Esophagus squamous epithelium (tissue), 5 donors: ENCODE measurements around the gene ETNK1. TPM values are rescaled to one million over a fixed set of nuclear protein-coding genes. Genes with fewer than 3 reads are reported as not detected.

Experiments
- DNase-seq: peaks from one replicate; lab custom pipeline; 2025; lab: John Stamatoyannopoulos, UW
- H3K27ac ChIP-seq, 4 donors: fragments of 200-600 bp; sonication (generic); one replicate each; pipeline ENCODE4 v1.5.1; 2016 to 2019; ENCODE audit warnings: mild to moderate bottlenecking in 1 of 4
- H3K27me3 ChIP-seq, 4 donors: fragments of 200-600 bp; sonication (generic); 1 replicate in 3 of 4; 2 replicates in 1 of 4; pipeline versions ENCODE4 v1.5.1 to v1.6.0; 2017 to 2021; ENCODE audit warnings: antibody characterized with exemption in 1 of 4
- H3K36me3 ChIP-seq, 3 donors: fragments of 200-600 bp; sonication (generic); one replicate each; pipeline ENCODE4 v1.5.1; 2016 to 2019
- H3K4me1 ChIP-seq, 3 donors: fragments of 200-600 bp; sonication (generic); one replicate each; pipeline ENCODE4 v1.5.1; 2017 to 2019
- H3K4me3 ChIP-seq, 4 donors: fragments of 200-600 bp; sonication (generic); 1 replicate in 3 of 4; 2 replicates in 1 of 4; pipeline ENCODE4 v1.5.1; 2016 to 2019; ENCODE audit warnings: mild to moderate bottlenecking in 2 of 4, moderate library complexity in 1 of 4
- H3K9me3 ChIP-seq, 3 donors: fragments of 200-600 bp; sonication (generic); one replicate each; pipeline ENCODE4 v1.5.1; 2016 to 2019
- POLR2A ChIP-seq, 4 donors: fragments of 450-650 bp; IDR thresholded peaks; one replicate each; pipeline ENCODE4 v1.6.1; 2017; ENCODE audit warnings: antibody characterized with exemption in 4 of 4, mild to moderate bottlenecking in 4 of 4, moderate library complexity in 3 of 4
- WGBS, 2 donors: methylation state at CpG; one replicate each; pipeline ENCODE4 v1.1.5; 2018; 5-methylcytosine and 5-hydroxymethylcytosine counted together
- intact Hi-C: fragments of 100-400 bp; cut with DNase I; formaldehyde crosslinking; loops from one replicate; pipeline ENCODE4 v1.15.0; 2022
- total RNA-seq, 4 donors: library from RNA; depleted of rRNA; stranded (reverse); fragments of >200 nt; gene quantifications; one replicate each; pipeline ENCODE4 v1.1.0, GENCODE V29; 2016
- TF ChIP-seq, protein P1 (sequence below), 6 experiments: fragments of 450-650 bp in 4 of 6; fragments of 200-600 bp in 2 of 6; sonication (generic) in 2 of 6; IDR thresholded peaks; one replicate each; pipeline ENCODE4 v1.5.1; 2016 to 2019; ENCODE audit warnings: antibody characterized with exemption in 6 of 6, mild to moderate bottlenecking in 4 of 6, moderate library complexity in 4 of 6
- donor health status: DM: yes; HTN: yes; CAD: no.

The ETNK1 gene
- total RNA-seq, 4 donors from 2014 or later: 13.9 to 37.3 (median 28.1) TPM

DNA sequence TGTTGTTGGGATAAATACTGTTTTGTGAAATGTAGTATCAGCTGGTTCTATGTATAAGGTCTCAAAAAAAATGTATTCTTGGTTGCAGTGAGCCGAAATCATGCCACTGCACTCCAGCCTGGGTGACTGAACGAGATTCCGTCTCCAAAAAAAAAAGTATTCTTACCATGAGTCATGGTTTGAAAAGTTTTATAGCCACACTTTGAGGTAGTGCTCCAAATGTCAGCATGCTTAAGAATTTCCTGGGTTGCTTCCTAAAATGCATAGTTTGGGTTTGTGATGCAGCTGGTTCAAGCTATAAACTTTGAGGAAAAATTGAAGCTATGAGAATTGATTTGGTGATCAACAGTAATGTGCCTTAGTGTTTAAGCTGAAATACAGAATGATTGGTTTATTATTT is 48.0 kb downstream of the ETNK1 start:
- Histone ChIP-seq H3K9me3 (no peaks in the 10 kb centered on the region), H3K36me3 (peaks cover 0 to 71% (median 5%) of the 10 kb centered on the region in 3 donors), H3K4me3 (no peak overlapping the region), H3K27ac (no peak overlapping the region), H3K27me3 (no peaks in the 10 kb centered on the region), H3K4me1 (no peaks in the 10 kb centered on the region)
- TF ChIP-seq, protein P1, sequence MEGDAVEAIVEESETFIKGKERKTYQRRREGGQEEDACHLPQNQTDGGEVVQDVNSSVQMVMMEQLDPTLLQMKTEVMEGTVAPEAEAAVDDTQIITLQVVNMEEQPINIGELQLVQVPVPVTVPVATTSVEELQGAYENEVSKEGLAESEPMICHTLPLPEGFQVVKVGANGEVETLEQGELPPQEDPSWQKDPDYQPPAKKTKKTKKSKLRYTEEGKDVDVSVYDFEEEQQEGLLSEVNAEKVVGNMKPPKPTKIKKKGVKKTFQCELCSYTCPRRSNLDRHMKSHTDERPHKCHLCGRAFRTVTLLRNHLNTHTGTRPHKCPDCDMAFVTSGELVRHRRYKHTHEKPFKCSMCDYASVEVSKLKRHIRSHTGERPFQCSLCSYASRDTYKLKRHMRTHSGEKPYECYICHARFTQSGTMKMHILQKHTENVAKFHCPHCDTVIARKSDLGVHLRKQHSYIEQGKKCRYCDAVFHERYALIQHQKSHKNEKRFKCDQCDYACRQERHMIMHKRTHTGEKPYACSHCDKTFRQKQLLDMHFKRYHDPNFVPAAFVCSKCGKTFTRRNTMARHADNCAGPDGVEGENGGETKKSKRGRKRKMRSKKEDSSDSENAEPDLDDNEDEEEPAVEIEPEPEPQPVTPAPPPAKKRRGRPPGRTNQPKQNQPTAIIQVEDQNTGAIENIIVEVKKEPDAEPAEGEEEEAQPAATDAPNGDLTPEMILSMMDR (IDR thresholded peaks at IDR 0.05): no peak
- no peak for TF ChIP-seq POLR2A (IDR thresholded peaks at IDR 0.05)
- no peak for DNase-seq
- WGBS, 2 donors: 69 to 85% methylated on average over 3 of the region's 3 CpGs
- intact Hi-C loops: no loop called here

DNA sequence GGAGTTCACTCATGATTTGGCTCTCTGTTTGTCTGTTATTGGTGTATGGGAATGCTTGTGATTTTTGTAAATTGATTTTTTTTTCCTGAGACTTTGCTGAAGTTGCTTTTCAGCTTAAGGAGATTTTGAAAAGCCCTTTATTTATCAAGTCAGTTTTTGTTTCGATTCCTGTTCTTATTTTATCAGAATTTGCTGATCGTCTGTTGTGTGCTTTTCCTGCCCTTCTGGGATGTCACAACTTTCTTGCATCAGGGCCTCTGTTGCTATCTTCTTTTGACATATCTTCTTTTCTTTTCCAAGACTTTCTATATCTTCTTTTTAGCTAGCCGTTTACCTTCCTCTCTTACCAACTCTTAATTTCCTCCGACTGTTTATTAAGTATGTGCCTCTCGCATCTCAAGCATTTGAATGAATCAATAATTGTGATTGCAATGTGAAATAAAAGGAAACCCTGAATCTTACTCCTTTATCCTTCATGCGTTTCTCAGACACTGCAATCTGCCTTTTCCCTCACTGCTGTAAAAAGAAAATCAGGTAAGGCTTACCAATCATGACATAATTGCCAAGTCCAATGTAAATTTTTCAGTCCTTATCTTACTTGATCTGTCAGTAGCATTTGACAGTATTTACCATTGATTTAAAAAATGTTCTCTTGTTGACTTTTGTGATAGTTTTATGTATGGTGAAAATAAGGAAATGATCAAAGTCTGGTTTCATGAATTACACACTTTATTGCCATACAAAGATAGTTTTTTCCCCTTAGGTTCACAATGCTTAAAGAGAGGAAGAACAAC is 53.0 kb downstream of the ETNK1 start:
- WGBS, 2 donors: 84 to 85% methylated on average over 6 of the region's 6 CpGs
- no peak overlapping the region for H3K27ac ChIP-seq
- H3K36me3 ChIP-seq: peaks cover 4 to 88% (median 10%) of the 10 kb centered on the region in 3 donors

DNA sequence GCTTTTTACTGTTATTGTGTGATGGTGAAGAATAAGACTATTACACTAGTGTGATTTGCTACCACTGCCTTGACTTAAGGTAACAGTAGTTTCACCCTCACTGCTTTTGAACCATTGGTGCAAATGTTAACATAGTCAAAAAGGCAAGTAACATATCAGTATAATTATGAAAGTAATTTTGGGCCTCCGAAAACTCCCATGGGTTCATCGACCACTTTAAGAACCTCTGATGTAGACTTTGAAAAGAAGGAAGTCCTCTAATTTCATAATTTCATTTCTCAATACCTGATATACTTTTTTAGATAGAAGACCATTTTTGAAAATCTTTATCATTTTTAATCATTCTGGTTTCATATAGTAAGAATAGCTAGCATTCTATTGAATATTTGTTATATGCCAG is 57.7 kb downstream of the ETNK1 start:
- TF ChIP-seq, protein P1 (IDR thresholded peaks at IDR 0.05): no peak
- no peak for TF ChIP-seq POLR2A (IDR thresholded peaks at IDR 0.05)
- intact Hi-C loops: no loop called here
- H3K36me3 ChIP-seq: peaks cover 4 to 57% (median 5%) of the 10 kb centered on the region in 3 donors
- H3K4me3 ChIP-seq: no peak overlapping the region
- no peak overlapping the region for H3K27ac ChIP-seq
- no peaks in the 10 kb centered on the region for H3K27me3 ChIP-seq
- H3K4me1 ChIP-seq: peaks cover 0 to 7% (median 0%) of the 10 kb centered on the region in 3 donors
- no peak for DNase-seq
- H3K9me3 ChIP-seq: no peaks in the 10 kb centered on the region
- 72 to 80% methylated on average over 2 of the region's 2 CpGs for WGBS, 2 donors

More for the DNA sequence above, 53.0 kb downstream of the ETNK1 start:
- Histone ChIP-seq H3K4me1 (no peaks in the 10 kb centered on the region), H3K27me3 (no peaks in the 10 kb centered on the region), H3K4me3 (no peak overlapping the region), H3K9me3 (no peaks in the 10 kb centered on the region)
- DNase-seq: no peak
- intact Hi-C loops: no loop called here
- TF ChIP-seq, protein P1 (IDR thresholded peaks at IDR 0.05): no peak
- TF ChIP-seq POLR2A (IDR thresholded peaks at IDR 0.05): no peak

DNA sequence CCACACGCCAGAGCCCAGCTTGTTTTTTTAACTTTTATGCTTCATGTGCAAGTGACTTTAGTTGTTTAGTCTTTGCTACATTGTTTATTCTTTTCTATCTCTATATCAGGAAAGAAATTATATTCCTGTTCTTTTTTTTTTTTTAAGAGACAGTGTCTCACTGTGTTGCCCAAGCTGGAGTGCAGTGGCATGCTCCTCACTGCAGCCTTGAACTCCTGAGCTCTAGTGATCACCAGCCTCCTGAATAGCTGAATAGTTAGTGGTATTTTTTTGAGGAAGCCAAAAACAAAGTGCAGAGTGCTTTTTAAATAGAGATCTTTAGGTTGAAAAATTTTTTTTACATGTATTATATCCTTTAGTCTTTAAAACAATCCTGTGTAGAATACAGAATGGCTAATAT is 58.2 kb downstream of the ETNK1 start:
- Histone ChIP-seq H3K4me3 (no peak overlapping the region), H3K27me3 (no peaks in the 10 kb centered on the region), H3K4me1 (peaks cover 0 to 7% (median 0%) of the 10 kb centered on the region in 3 donors), H3K9me3 (no peaks in the 10 kb centered on the region), H3K36me3 (peaks cover 4 to 54% (median 5%) of the 10 kb centered on the region in 3 donors), H3K27ac (no peak overlapping the region)
- TF ChIP-seq, protein P1 (IDR thresholded peaks at IDR 0.05): no peak
- no peak for TF ChIP-seq POLR2A (IDR thresholded peaks at IDR 0.05)
- 77 to 93% methylated on average over 1 of the region's 1 CpG for WGBS, 2 donors
- intact Hi-C loops: no loop called here
- no peak for DNase-seq
